Measurements from ENCODE around the gene NDUFAF7. TPM values are rescaled to one million over a fixed set of nuclear protein-coding genes. Genes with fewer than 3 reads are reported as not detected.

The NDUFAF7 gene
- polyA plus RNA-seq, 1 of the 3 experiments (the other 2 are of a cell fraction): 24.8 TPM

DNA sequence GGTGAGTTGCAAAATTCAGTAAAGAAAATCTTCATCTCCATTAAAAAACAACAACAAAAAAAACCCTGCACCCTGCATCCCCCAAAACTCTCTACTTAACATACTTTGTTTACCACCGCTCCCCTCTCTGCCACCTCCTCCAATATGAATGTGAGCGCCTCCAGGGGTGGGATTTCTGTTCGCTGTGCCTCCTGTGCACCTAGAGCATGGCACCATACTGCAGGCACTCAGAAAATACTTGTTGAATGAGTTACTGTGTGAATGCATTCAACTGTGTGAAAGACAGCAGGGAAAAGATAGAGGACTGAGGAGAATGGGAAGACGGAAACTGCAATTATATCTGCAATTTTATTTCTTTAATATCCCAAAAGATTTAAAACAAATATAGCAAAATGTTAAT lies 4.6 kb upstream of the NDUFAF7 start (continued):
- TF ChIP-seq ELF1 (IDR thresholded peaks at IDR 0.05) (no peak), RAD21 (IDR thresholded peaks at IDR 0.05; ENCODE audit: low read length) (no peak), GABPA (IDR thresholded peaks at IDR 0.05; ENCODE audit: low read depth) (no peak), FOXM1 (IDR thresholded peaks at IDR 0.05; ENCODE audit: low read depth) (no peak), CHD2 (IDR thresholded peaks at IDR 0.05; ENCODE audit: low read length, partially characterized antibody) (no peak), GATA2 (CRISPR knock-in tag; IDR thresholded peaks at IDR 0.05) (no peak), RFX5 (IDR thresholded peaks at IDR 0.05; ENCODE audit: low read length) (no peak)
- TF ChIP-seq, protein P1, sequence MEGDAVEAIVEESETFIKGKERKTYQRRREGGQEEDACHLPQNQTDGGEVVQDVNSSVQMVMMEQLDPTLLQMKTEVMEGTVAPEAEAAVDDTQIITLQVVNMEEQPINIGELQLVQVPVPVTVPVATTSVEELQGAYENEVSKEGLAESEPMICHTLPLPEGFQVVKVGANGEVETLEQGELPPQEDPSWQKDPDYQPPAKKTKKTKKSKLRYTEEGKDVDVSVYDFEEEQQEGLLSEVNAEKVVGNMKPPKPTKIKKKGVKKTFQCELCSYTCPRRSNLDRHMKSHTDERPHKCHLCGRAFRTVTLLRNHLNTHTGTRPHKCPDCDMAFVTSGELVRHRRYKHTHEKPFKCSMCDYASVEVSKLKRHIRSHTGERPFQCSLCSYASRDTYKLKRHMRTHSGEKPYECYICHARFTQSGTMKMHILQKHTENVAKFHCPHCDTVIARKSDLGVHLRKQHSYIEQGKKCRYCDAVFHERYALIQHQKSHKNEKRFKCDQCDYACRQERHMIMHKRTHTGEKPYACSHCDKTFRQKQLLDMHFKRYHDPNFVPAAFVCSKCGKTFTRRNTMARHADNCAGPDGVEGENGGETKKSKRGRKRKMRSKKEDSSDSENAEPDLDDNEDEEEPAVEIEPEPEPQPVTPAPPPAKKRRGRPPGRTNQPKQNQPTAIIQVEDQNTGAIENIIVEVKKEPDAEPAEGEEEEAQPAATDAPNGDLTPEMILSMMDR (IDR thresholded peaks at IDR 0.05): no peak
- TF ChIP-seq, protein P2, sequence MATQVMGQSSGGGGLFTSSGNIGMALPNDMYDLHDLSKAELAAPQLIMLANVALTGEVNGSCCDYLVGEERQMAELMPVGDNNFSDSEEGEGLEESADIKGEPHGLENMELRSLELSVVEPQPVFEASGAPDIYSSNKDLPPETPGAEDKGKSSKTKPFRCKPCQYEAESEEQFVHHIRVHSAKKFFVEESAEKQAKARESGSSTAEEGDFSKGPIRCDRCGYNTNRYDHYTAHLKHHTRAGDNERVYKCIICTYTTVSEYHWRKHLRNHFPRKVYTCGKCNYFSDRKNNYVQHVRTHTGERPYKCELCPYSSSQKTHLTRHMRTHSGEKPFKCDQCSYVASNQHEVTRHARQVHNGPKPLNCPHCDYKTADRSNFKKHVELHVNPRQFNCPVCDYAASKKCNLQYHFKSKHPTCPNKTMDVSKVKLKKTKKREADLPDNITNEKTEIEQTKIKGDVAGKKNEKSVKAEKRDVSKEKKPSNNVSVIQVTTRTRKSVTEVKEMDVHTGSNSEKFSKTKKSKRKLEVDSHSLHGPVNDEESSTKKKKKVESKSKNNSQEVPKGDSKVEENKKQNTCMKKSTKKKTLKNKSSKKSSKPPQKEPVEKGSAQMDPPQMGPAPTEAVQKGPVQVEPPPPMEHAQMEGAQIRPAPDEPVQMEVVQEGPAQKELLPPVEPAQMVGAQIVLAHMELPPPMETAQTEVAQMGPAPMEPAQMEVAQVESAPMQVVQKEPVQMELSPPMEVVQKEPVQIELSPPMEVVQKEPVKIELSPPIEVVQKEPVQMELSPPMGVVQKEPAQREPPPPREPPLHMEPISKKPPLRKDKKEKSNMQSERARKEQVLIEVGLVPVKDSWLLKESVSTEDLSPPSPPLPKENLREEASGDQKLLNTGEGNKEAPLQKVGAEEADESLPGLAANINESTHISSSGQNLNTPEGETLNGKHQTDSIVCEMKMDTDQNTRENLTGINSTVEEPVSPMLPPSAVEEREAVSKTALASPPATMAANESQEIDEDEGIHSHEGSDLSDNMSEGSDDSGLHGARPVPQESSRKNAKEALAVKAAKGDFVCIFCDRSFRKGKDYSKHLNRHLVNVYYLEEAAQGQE (IDR thresholded peaks at IDR 0.05; ENCODE audit: low read depth, low read length): no peak

DNA sequence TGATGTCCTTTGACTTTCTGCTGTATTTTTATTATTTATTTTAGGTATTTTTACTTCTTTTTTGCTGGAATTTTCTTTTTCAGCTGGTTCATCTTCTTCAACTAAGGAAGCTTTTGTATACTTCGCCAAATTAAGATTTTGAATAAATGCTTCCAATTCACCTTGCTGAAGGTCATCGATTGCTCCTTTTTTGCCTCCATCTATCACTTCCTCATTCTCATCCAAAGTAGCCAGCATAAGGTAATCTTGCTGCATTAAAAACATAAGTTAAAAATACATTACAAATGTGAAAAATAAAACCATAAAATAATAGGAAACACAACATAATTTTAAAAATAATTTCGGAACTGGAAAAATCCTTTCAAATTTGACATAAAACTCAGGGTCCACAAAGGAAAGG lies 2.7 kb upstream of the NDUFAF7 start:
- peaks cover 22% of the 10 kb centered on the region for H4K20me1 ChIP-seq (ENCODE audit: insufficient read depth)
- H3K9me3 ChIP-seq: no peaks in the 10 kb centered on the region
- ChIA-PET POLR2A (no interaction called here), CTCF (interaction anchor here (0.9 kb wide), 1 partner anchor 40 kb away, joined by 3 read pairs; the partner anchor contains the start of gene SULT6B1)
- no peaks in the 10 kb centered on the region for H3K27me3 ChIP-seq (ENCODE audit: insufficient read depth)
- no peak overlapping the region for H3K27ac ChIP-seq (ENCODE audit: low read depth in 2 of 2, low read length in 1 of 2)
- peaks cover 39 to 44% of the 10 kb centered on the region in 2 experiments for H3K36me3 ChIP-seq (replicated peaks in 1 of 2; ENCODE audit: control insufficient read depth in 1 of 2, insufficient read depth in 2 of 2, low read length in 1 of 2)
- H3K4me1 ChIP-seq (ENCODE audit: control insufficient read depth in 1 of 2, insufficient read depth in 2 of 2, low read depth in 1 of 2, low read length in 1 of 2): peaks cover 22 to 34% of the 10 kb centered on the region in 2 experiments; a peak in 3 of 4 replicates
- 98% methylated on average over 3 of the region's 3 CpGs for WGBS (ENCODE audit: low lambda C conversion rate)
- no peak overlapping the region for H3K9ac ChIP-seq
- H2AFZ ChIP-seq (ENCODE audit: low read depth): no peak overlapping the region
- peaks cover 94% of the 10 kb centered on the region for H3K79me2 ChIP-seq (ENCODE audit: insufficient read depth)
- H3K4me2 ChIP-seq: no peak overlapping the region
- peaks cover 4% of the 10 kb centered on the region for H3F3A ChIP-seq (replicated peaks; ENCODE audit: insufficient read depth)
- no peak for DNase-seq
- H3K4me3 ChIP-seq (ENCODE audit: low read depth in 2 of 2, low read length in 1 of 2): no peak overlapping the region
- no peaks in the 10 kb centered on the region for H3K9me2 ChIP-seq
- TF ChIP-seq FOXM1 (IDR thresholded peaks at IDR 0.05; ENCODE audit: low read depth) (no peak), RXRA (IDR thresholded peaks at IDR 0.05; ENCODE audit: borderline replicate concordance, low read depth) (no peak), RAD21 (IDR thresholded peaks at IDR 0.05; ENCODE audit: low read length) (no peak), MXI1 (IDR thresholded peaks at IDR 0.05; ENCODE audit: low read depth, low read length) (no peak), TEAD4 (IDR thresholded peaks at IDR 0.05; ENCODE audit: borderline replicate concordance, insufficient read depth) (no peak), GABPA (IDR thresholded peaks at IDR 0.05; ENCODE audit: low read depth) (no peak), FOXJ3 (CRISPR knock-in tag; IDR thresholded peaks at IDR 0.05) (no peak), NRF1 (IDR thresholded peaks at IDR 0.05; ENCODE audit: low read depth, low read length) (no peak), ELF1 (IDR thresholded peaks at IDR 0.05) (no peak), TAF1 (IDR thresholded peaks at IDR 0.05; ENCODE audit: borderline replicate concordance, low read depth, low read length) (no peak), EP300 (IDR thresholded peaks at IDR 0.05; ENCODE audit: borderline replicate concordance in 1 of 2, low read depth in 1 of 2, low read length in 1 of 2) (no peak), CHD2 (IDR thresholded peaks at IDR 0.05; ENCODE audit: low read length, partially characterized antibody) (no peak), RCOR1 (IDR thresholded peaks at IDR 0.05; ENCODE audit: low read length) (no peak), FOSL2 (IDR thresholded peaks at IDR 0.05; ENCODE audit: borderline replicate concordance, low read depth) (no peak)
- TF ChIP-seq, protein P3, sequence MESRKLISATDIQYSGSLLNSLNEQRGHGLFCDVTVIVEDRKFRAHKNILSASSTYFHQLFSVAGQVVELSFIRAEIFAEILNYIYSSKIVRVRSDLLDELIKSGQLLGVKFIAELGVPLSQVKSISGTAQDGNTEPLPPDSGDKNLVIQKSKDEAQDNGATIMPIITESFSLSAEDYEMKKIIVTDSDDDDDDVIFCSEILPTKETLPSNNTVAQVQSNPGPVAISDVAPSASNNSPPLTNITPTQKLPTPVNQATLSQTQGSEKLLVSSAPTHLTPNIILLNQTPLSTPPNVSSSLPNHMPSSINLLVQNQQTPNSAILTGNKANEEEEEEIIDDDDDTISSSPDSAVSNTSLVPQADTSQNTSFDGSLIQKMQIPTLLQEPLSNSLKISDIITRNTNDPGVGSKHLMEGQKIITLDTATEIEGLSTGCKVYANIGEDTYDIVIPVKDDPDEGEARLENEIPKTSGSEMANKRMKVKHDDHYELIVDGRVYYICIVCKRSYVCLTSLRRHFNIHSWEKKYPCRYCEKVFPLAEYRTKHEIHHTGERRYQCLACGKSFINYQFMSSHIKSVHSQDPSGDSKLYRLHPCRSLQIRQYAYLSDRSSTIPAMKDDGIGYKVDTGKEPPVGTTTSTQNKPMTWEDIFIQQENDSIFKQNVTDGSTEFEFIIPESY (IDR thresholded peaks at IDR 0.05; ENCODE audit: borderline replicate concordance, low read depth): no peak
- TF ChIP-seq, protein P4, sequence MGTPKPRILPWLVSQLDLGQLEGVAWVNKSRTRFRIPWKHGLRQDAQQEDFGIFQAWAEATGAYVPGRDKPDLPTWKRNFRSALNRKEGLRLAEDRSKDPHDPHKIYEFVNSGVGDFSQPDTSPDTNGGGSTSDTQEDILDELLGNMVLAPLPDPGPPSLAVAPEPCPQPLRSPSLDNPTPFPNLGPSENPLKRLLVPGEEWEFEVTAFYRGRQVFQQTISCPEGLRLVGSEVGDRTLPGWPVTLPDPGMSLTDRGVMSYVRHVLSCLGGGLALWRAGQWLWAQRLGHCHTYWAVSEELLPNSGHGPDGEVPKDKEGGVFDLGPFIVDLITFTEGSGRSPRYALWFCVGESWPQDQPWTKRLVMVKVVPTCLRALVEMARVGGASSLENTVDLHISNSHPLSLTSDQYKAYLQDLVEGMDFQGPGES (IDR thresholded peaks at IDR 0.05; ENCODE audit: low read depth, low read length): no peak
- TF ChIP-seq, protein P5, sequence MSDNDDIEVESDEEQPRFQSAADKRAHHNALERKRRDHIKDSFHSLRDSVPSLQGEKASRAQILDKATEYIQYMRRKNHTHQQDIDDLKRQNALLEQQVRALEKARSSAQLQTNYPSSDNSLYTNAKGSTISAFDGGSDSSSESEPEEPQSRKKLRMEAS (IDR thresholded peaks at IDR 0.05; ENCODE audit: low read depth): no peak
- TF ChIP-seq, protein P6, sequence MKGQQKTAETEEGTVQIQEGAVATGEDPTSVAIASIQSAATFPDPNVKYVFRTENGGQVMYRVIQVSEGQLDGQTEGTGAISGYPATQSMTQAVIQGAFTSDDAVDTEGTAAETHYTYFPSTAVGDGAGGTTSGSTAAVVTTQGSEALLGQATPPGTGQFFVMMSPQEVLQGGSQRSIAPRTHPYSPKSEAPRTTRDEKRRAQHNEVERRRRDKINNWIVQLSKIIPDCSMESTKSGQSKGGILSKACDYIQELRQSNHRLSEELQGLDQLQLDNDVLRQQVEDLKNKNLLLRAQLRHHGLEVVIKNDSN (IDR thresholded peaks at IDR 0.05; ENCODE audit: borderline replicate concordance, low read depth): no peak

All from SK-N-SH (cell line).